Astrocyte (in vitro differentiated cells and primary cell): ENCODE results near the gene LIPC. TPM values are rescaled to one million over a fixed set of nuclear protein-coding genes. Genes with fewer than 3 reads are reported as not detected.

Source experiments
- DNase-seq: peaks from one replicate; pipeline ENCODE4 v3.0.0-alpha.2; 2010; ENCODE audit warnings: low read depth
- FAIRE-seq: peaks from 2 replicates; lab custom pipeline; 2011; peaks lifted over from hg19 to GRCh38; lab: Jason Lieb, UNC
- H2AFZ ChIP-seq: 2 replicates; pipeline ENCODE4 v1.6.0; 2012; ENCODE audit warnings: low read depth, low read length, inconsistent platforms
- H3K27ac ChIP-seq: 2 replicates; pipeline ENCODE4 v1.5.1; 2011; ENCODE audit warnings: low read depth, low read length, inconsistent platforms
- H3K27me3 ChIP-seq: 2 replicates; pipeline ENCODE4 v1.6.0; 2011; ENCODE audit warnings: low read length, inconsistent platforms; ENCODE audit not compliant: insufficient read depth
- H3K36me3 ChIP-seq: 2 replicates; pipeline ENCODE4 v1.5.1; 2011; ENCODE audit warnings: low read length, inconsistent platforms; ENCODE audit not compliant: insufficient read depth
- H3K4me1 ChIP-seq: 2 replicates; pipeline ENCODE4 v1.5.1; 2011; ENCODE audit warnings: low read length, inconsistent platforms; ENCODE audit not compliant: insufficient read depth
- H3K4me2 ChIP-seq: 2 replicates; pipeline ENCODE4 v1.6.0; 2012; ENCODE audit warnings: low read length, inconsistent platforms
- H3K4me3 ChIP-seq: 2 replicates; pipeline ENCODE4 v1.5.1; 2011; ENCODE audit warnings: low read depth, mild to moderate bottlenecking, low read length, inconsistent platforms; ENCODE audit not compliant: insufficient read depth
- H3K79me2 ChIP-seq: 2 replicates; pipeline ENCODE4 v1.6.0; 2012; ENCODE audit warnings: mild to moderate bottlenecking, low read length, inconsistent platforms; ENCODE audit not compliant: insufficient read depth
- H3K9ac ChIP-seq: 2 replicates; pipeline ENCODE4 v1.6.0; 2012; ENCODE audit warnings: mild to moderate bottlenecking, low read length, inconsistent platforms
- H3K9me3 ChIP-seq: 2 replicates; pipeline ENCODE4 v1.5.1; 2012; ENCODE audit warnings: low read depth, mild to moderate bottlenecking, low read length, inconsistent platforms; ENCODE audit not compliant: insufficient read depth
- H4K20me1 ChIP-seq: 2 replicates; pipeline ENCODE4 v1.6.0; 2012; ENCODE audit warnings: low read length, inconsistent platforms; ENCODE audit not compliant: insufficient read depth
- H3K27ac Mint-ChIP-seq: one replicate; pipeline ENCODE4 v1.8.0; 2021; ENCODE audit warnings: mild to moderate bottlenecking, mixed read lengths; ENCODE audit not compliant: unreplicated experiment
- H3K27me3 Mint-ChIP-seq: one replicate; pipeline ENCODE4 v1.8.0; 2021; ENCODE audit warnings: low read depth, mixed read lengths; ENCODE audit not compliant: unreplicated experiment
- H3K36me3 Mint-ChIP-seq: one replicate; pipeline ENCODE4 v1.8.0; 2021; ENCODE audit warnings: low read depth, mixed read lengths; ENCODE audit not compliant: unreplicated experiment
- H3K4me1 Mint-ChIP-seq: one replicate; pipeline ENCODE4 v1.8.0; 2021; ENCODE audit warnings: low read depth, mixed read lengths; ENCODE audit not compliant: unreplicated experiment
- H3K4me3 Mint-ChIP-seq: one replicate; pipeline ENCODE4 v1.8.0; 2021; ENCODE audit warnings: mild to moderate bottlenecking, moderate library complexity, mixed read lengths; ENCODE audit not compliant: unreplicated experiment
- H3K9me3 Mint-ChIP-seq: one replicate; pipeline ENCODE4 v1.8.0; 2021; ENCODE audit warnings: mild to moderate bottlenecking, mixed read lengths; ENCODE audit not compliant: unreplicated experiment
- CTCF ChIP-seq: IDR thresholded peaks from 2 replicates; pipeline ENCODE4 v1.5.1; 2011; ENCODE audit warnings: low read depth, mild to moderate bottlenecking, inconsistent platforms, low read length, moderate library complexity; ENCODE audit not compliant: insufficient read depth
- EZH2 ChIP-seq: IDR thresholded peaks from 2 replicates; pipeline ENCODE4 v1.6.1; 2012; ENCODE audit warnings: mild to moderate bottlenecking, low read length, inconsistent platforms; ENCODE audit not compliant: insufficient read depth
- total RNA-seq: library from RNA; stranded (reverse); gene quantifications from 2 replicates; pipeline ENCODE4 v1.2.1, GENCODE V29; 2021

The LIPC gene
- total RNA-seq, 1 donor from 2014 or later, result not detected

DNA sequence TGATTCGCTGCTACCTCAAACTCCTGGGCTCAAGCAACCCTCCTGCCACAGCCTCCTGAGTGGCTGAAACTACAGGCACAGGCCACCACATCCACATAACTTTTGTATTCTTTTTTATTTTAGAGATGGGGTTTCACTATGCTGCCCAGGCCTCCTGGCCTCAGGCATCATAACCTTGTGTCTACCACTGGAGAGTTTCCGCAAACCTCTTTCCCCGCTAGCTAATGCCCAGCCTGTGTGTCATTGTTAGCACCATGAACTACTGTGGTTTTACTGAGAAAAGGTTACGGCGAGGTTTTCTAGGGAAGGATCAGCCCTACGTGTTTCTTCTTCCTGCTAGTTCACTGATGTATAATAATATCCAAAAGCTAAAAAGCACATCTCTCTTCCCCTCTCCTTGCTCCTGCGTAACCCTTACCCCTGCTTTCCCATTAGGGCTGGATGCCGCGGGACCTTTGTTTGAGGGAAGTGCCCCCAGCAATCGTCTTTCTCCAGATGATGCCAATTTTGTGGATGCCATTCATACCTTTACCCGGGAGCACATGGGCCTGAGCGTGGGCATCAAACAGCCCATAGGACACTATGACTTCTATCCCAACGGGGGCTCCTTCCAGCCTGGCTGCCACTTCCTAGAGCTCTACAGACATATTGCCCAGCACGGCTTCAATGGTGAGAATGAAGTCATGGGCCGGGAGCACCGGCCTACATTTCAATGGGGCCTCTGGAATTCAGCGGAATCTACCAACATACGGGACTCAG, 113.7 kb downstream of the LIPC start:
- DNase-seq, result peak; percentile 79
- H3K9ac ChIP-seq, result peak overlapping the region; percentile 75

GRCh38 chr15:58546066-58546591, 114.3 kb downstream of the LIPC start:
- Histone ChIP-seq H3K36me3 (no peaks in the 10 kb centered on the region), H2AFZ (no peak overlapping the region), H3K9me3 (no peaks in the 10 kb centered on the region), H3K4me3 (no peak overlapping the region), H3K27me3 (peaks cover 2% of the 10 kb centered on the region), H3K9ac (peak overlapping the region; percentile 75), H3K4me1 (peaks cover 34% of the 10 kb centered on the region), H3K4me2 (peak overlapping the region; percentile 78), H4K20me1 (no peaks in the 10 kb centered on the region), H3K27ac (peak overlapping the region; percentile 87), H3K79me2 (no peaks in the 10 kb centered on the region)
- DNase-seq, result peak; percentile 44
- Mint-ChIP-seq H3K27ac (peak overlapping the region; percentile 12), H3K36me3 (peaks cover 5% of the 10 kb centered on the region), H3K27me3 (peaks cover 8% of the 10 kb centered on the region), H3K4me1 (peaks cover 43% of the 10 kb centered on the region), H3K4me3 (no peak overlapping the region), H3K9me3 (peaks cover 3% of the 10 kb centered on the region)
- FAIRE-seq, result no peak
- TF ChIP-seq CTCF (no peak), EZH2 (no peak)

More for the DNA sequence above, 113.7 kb downstream of the LIPC start:
- H3K79me2 ChIP-seq, result no peaks in the 10 kb centered on the region
- no peaks in the 10 kb centered on the region for H4K20me1 ChIP-seq
- no peak overlapping the region for H3K4me3 Mint-ChIP-seq
- no peaks in the 10 kb centered on the region for H3K9me3 ChIP-seq
- no peak for TF ChIP-seq CTCF
- no peak for TF ChIP-seq EZH2
- H3K4me1 Mint-ChIP-seq, result peaks cover 40% of the 10 kb centered on the region
- peaks cover 5% of the 10 kb centered on the region for H3K36me3 Mint-ChIP-seq
- H2AFZ ChIP-seq, result no peak overlapping the region
- FAIRE-seq, result no peak
- peak overlapping the region; percentile 87 for H3K27ac ChIP-seq
- H3K4me3 ChIP-seq, result no peak overlapping the region
- peaks cover 2% of the 10 kb centered on the region for H3K27me3 ChIP-seq
- H3K4me1 ChIP-seq, result peaks cover 32% of the 10 kb centered on the region
- H3K36me3 ChIP-seq, result no peaks in the 10 kb centered on the region
- H3K9me3 Mint-ChIP-seq, result peaks cover 3% of the 10 kb centered on the region
- peaks cover 8% of the 10 kb centered on the region for H3K27me3 Mint-ChIP-seq
- H3K4me2 ChIP-seq, result peak overlapping the region; percentile 30
- peak overlapping the region; percentile 88 for H3K27ac Mint-ChIP-seq
